ENCODE results near the gene VNN1. TPM values are rescaled to one million over a fixed set of nuclear protein-coding genes. Genes with fewer than 3 reads are reported as not detected.
"Not testable (repeated sequence)": the region's sequence is repeated elsewhere in the genome, so short reads cannot be mapped to it uniquely, and the experiment has no call there.

The VNN1 gene
- total and polyA plus RNA-seq, 5 experiments from 2014 or later = not detected

DNA sequence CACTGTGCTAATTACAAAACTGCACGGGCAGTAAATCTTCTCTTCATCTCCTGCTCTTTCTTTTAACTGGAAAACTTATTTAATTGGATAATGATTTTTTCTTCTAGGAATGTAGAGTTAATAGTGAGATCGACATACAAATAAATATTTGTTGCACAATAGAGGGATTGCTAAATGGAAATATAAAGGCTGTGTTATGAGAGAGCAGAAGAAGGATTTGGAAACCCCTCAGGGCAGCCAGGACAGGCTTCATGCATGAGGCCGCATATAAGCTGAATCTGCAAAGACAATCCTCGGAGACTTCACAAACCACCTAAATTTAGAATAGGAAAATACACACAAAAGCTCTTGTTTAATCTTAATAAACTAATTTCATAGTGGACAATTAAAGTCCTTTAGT is 51.9 kb downstream of the VNN1 start:
- Mint-ChIP-seq H3K27me3 (no peaks in the 10 kb centered on the region), H3K27ac (no peak overlapping the region), H3K4me3 (no peak overlapping the region), H3K4me1 (peaks cover 0 to 3% (median 0%) of the 10 kb centered on the region in 4 donors), H3K36me3 (no peaks in the 10 kb centered on the region), H3K9me3 (peaks cover 0 to 2% (median 0%) of the 10 kb centered on the region in 9 donors)
- no peak for DNase-seq
- POLR2A ChIA-PET = no interaction called here
- no peak for ATAC-seq

DNA sequence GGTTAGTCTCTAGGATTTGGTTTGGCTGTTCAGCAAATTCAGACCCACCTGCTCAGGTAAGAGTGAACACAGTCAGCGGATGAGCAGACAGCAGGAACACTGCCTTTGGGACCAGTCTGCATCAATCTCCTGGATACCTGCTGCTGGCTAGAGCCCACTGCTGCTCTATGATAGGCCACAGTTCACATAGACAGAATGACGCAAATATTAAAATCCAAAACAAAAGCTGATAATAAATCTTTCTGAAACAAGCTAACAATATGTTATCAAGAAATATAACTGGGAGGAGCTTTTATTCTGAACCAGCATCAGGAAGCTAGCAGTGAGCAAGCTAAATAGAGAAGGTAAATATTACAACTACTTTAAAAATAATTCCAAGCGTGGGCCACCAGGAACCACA is 54.8 kb downstream of the VNN1 start, which contains the start of gene TAAR1:
TSS of gene TAAR1 (minus strand) at position 101 of the 400 bp plus-strand sequence. CDS start 13,179 bp downstream, outside the sequence.
- ATAC-seq (no peak), DNase-seq (no peak)
- Mint-ChIP-seq H3K9me3 (no peaks in the 10 kb centered on the region), H3K27ac (peak within 1 kb of the TSS in 1 of 10 donors; percentile 55), H3K27me3 (peaks cover 0 to 2% (median 0%) of the 10 kb centered on the region in 5 donors), H3K36me3 (no peaks in the 10 kb centered on the region), H3K4me3 (no peak within 1 kb of the TSS), H3K4me1 (peaks cover 0 to 3% (median 0%) of the 10 kb centered on the region in 4 donors)
- POLR2A ChIA-PET = no interaction called here

DNA sequence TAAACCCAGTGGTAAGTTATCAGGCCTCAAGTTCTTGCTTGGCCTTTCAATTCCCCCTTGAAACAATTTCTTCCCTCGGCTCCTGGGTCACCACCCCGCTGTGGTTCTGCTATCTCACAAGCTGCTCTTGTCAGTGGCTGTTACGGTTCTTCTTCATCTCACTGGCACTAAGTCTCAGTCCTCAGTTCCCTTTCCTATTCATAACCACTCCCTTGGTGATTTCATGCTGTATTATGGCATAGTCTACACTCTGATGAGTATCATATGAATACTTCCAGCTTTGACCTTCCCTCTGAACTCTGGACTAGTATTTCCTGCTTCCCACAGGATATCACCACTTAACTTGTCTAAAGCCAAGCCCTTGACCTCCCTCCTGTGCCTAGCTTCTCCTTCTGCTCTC is 62.8 kb downstream of the VNN1 start:
- H3K4me3 Mint-ChIP-seq = no peak overlapping the region
- H3K27ac Mint-ChIP-seq = no peak overlapping the region
- peaks cover 0 to 2% (median 0%) of the 10 kb centered on the region in 5 donors for H3K27me3 Mint-ChIP-seq
- H3K36me3 Mint-ChIP-seq = no peaks in the 10 kb centered on the region
- no peaks in the 10 kb centered on the region for H3K9me3 Mint-ChIP-seq
- H3K4me1 Mint-ChIP-seq = peaks cover 0 to 5% (median 2%) of the 10 kb centered on the region in 4 donors
- POLR2A ChIA-PET = no interaction called here
- ATAC-seq (no peak), DNase-seq (no peak)

DNA sequence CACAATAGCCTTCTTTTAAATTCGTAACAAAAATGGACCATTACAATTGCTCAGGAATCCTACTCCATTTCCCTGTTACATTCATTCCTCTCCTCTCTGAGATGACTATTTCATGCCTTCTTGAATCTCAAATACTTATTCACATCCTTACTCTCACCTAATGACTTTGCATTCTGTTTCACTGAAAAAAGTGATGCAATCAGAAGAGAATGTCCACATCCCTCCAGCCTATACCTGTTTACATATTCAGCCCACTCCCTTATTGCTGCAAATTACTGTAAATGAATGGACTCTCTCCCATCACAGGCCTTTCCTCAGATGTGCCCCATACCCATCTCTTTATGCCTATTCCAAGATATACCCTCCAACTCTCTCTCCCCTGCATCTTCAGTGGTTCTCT is 63.4 kb downstream of the VNN1 start:
- no peak for DNase-seq
- POLR2A ChIA-PET = no interaction called here
- Mint-ChIP-seq H3K36me3 (no peaks in the 10 kb centered on the region), H3K4me1 (peaks cover 0 to 5% (median 2%) of the 10 kb centered on the region in 4 donors), H3K27me3 (peaks cover 0 to 2% (median 0%) of the 10 kb centered on the region in 5 donors), H3K4me3 (no peak overlapping the region), H3K9me3 (no peaks in the 10 kb centered on the region), H3K27ac (no peak overlapping the region)
- no peak for ATAC-seq

DNA sequence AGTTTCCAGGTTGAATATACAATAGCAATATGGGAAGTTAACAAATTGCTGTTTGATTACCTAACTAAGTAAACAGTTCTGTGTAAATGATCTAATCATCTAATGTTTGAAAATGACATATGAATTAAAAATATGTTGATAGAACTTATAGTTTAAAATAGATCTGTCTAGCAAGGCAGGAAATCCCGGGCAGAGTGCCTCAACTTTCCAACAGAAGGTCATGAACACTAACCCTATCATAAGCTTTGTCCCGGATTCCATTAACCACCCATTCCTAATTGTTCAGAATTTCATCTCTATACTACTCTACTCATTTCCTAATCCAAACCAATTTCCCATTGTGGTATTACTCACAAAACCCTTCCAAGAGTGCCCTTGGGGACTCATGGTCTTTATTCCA is 65.0 kb downstream of the VNN1 start:
- Mint-ChIP-seq H3K27me3 (peaks cover 0 to 2% (median 0%) of the 10 kb centered on the region in 5 donors), H3K27ac (no peak overlapping the region), H3K36me3 (no peaks in the 10 kb centered on the region), H3K9me3 (no peaks in the 10 kb centered on the region), H3K4me3 (no peak overlapping the region), H3K4me1 (peaks cover 0 to 5% (median 2%) of the 10 kb centered on the region in 4 donors)
- no peak for ATAC-seq
- DNase-seq = no peak
- POLR2A ChIA-PET = no interaction called here

DNA sequence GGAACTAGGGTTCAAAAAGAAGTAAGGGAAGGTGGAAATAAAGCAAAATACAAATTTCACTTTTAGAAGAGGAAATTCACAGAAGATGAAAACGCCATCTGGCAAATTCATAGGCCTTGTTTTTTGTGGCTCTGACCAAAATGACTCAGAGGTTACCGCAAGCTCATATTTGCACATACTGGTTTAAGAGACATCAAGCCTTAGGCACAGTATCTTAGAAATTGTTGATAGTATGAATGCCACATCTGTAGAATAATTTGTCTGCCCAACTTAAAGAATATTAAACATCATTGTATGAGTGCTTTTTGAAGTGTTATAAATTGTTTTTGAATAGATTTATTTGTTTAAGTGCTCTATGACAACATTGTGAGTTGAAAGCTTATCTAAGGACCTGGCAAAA is 65.5 kb downstream of the VNN1 start:
- H3K27ac Mint-ChIP-seq = peak overlapping the region in 2 of 10 donors; percentile 15 to 16
- POLR2A ChIA-PET = interaction anchor here (0.6 kb wide), 1 partner anchor 1522 kb away, joined by 3 read pairs; no protein-coding TSS in a partner anchor
- ATAC-seq = peak; percentile 54 to 60
- no peaks in the 10 kb centered on the region for H3K9me3 Mint-ChIP-seq
- H3K4me1 Mint-ChIP-seq = peaks cover 0 to 5% (median 2%) of the 10 kb centered on the region in 4 donors
- no peaks in the 10 kb centered on the region for H3K36me3 Mint-ChIP-seq
- peak in 3 of 10 donors; percentile 4 to 6 (median 4) for DNase-seq
- H3K27me3 Mint-ChIP-seq = peaks cover 0 to 2% (median 0%) of the 10 kb centered on the region in 5 donors
- H3K4me3 Mint-ChIP-seq = no peak overlapping the region

DNA sequence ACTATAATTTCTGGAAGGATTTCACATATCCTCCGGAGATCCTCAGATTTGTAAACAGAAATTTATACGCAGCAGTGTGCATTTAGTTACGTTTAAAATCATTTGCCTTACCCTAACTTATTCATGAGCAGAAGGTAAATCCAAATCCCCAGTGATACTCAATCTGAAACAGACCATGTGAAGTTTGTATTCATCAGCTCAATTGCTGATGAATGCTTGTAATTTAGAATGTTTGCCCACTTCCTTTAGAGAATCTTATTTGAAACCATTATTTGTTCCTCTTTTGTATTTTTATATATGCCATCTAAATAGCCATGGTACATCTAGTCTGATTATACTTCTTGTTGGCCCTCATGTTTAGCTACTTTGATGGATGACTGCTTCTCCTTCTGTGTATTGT is 70.3 kb downstream of the VNN1 start:
- H3K27me3 Mint-ChIP-seq = peaks cover 2 to 6% (median 3%) of the 10 kb centered on the region in 5 donors
- peaks cover 0 to 4% (median 2%) of the 10 kb centered on the region in 4 donors for H3K4me1 Mint-ChIP-seq
- H3K36me3 Mint-ChIP-seq = no peaks in the 10 kb centered on the region
- POLR2A ChIA-PET = no interaction called here
- H3K9me3 Mint-ChIP-seq = peaks cover 0 to 2% (median 0%) of the 10 kb centered on the region in 9 donors
- ATAC-seq (no peak), DNase-seq (no peak)
- no peak overlapping the region for H3K4me3 Mint-ChIP-seq
- H3K27ac Mint-ChIP-seq = no peak overlapping the region

DNA sequence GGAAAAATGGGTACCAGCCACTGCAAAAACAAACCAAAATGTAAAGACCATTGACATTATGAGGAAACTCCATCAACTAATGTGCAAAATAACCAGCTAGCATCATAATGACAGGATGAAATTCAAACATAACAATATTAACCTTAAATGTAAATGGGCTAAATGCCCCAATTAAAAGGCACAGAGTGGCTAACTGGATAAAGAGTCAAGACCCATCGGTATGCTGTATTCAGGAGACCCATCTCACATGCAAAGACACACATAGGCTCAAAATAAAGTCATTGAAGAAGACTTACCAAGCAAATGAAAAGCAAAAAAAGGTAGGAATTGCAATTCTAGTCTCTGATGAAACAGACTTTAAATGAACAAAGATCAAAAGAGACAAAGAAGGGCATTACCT is 76.7 kb downstream of the VNN1 start:
- H3K36me3 Mint-ChIP-seq, POLR2A ChIA-PET, DNase-seq, H3K27ac Mint-ChIP-seq, ATAC-seq, H3K4me3 Mint-ChIP-seq, H3K4me1 Mint-ChIP-seq: not testable (repeated sequence)
- Mint-ChIP-seq H3K27me3 (peaks cover 14 to 45% (median 40%) of the 10 kb centered on the region in 5 donors), H3K9me3 (peaks cover 0 to 14% (median 5%) of the 10 kb centered on the region in 9 donors)

DNA sequence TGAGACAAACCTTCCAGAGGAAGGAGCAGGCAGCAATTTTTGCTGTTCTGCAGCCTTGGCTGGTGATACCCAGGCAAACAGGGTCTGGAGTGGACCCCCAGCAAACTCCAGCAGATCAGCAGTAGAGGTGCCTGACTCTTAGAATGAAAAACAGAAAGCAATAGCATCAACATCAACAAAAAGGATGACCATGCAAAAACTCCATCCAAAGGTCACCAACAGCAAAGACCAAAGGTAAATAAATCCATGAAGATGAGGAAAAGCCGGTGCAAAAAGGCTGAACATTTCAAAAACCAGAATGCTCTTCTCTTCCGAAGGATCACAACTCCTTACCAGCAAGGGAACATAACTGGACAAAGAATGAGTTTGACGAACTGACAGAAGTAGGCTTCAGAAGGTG is 77.9 kb downstream of the VNN1 start:
- DNase-seq, POLR2A ChIA-PET, H3K4me1 Mint-ChIP-seq, H3K4me3 Mint-ChIP-seq, ATAC-seq, H3K27ac Mint-ChIP-seq, H3K36me3 Mint-ChIP-seq: not testable (repeated sequence)
- peaks cover 14 to 50% (median 40%) of the 10 kb centered on the region in 5 donors for H3K27me3 Mint-ChIP-seq
- H3K9me3 Mint-ChIP-seq = peaks cover 0 to 14% (median 5%) of the 10 kb centered on the region in 9 donors

DNA sequence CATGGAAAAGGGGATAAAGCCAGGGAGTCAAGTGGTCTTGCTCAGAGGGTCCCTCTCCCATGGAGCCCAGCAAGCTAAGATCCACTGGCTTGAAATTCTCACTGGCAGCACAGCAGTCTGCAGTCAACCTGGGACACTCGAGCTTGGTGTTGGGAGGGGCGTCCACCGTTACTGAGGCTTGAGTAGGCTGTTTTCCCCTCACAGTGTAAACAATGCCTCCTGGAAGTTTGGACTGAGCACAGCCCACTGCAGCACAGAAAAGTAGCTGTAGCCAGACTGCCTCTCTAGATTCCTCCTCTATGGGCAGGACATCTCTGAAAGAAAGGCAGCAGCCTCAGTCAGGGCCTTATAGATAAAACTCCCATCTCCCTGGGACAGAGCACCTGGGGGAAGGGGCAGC is 78.6 kb downstream of the VNN1 start:
- POLR2A ChIA-PET, ATAC-seq, H3K36me3 Mint-ChIP-seq, H3K27ac Mint-ChIP-seq, H3K4me3 Mint-ChIP-seq, DNase-seq, H3K4me1 Mint-ChIP-seq: not testable (repeated sequence)
- H3K27me3 Mint-ChIP-seq = peaks cover 18 to 54% (median 43%) of the 10 kb centered on the region in 5 donors
- peaks cover 0 to 14% (median 5%) of the 10 kb centered on the region in 9 donors for H3K9me3 Mint-ChIP-seq

DNA sequence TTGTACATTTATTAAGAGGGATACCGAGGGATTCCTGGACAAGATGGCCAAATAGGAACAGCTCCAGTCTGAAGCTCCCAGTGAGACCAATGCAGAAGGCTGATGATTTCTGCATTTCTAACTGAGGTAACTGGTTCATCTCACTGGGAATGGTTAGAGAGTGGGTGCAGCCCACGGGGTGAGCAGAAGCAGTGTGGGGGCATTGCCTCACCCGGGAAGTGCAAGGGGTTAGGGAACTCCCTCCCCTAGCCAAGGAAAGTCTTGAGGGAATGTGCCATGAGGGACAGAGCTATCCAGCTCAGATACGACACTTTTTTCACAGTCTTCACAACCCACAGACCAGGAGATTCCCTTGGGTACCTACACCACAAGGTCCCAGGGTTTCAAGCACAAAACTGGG is 79.1 kb downstream of the VNN1 start:
- Mint-ChIP-seq H3K27ac (no peak overlapping the region), H3K4me1 (no peaks in the 10 kb centered on the region), H3K4me3 (no peak overlapping the region), H3K27me3 (peaks cover 16 to 54% (median 43%) of the 10 kb centered on the region in 5 donors), H3K36me3 (no peaks in the 10 kb centered on the region), H3K9me3 (peaks cover 0 to 14% (median 5%) of the 10 kb centered on the region in 9 donors)
- DNase-seq (no peak), ATAC-seq (no peak)
- POLR2A ChIA-PET = no interaction called here

DNA sequence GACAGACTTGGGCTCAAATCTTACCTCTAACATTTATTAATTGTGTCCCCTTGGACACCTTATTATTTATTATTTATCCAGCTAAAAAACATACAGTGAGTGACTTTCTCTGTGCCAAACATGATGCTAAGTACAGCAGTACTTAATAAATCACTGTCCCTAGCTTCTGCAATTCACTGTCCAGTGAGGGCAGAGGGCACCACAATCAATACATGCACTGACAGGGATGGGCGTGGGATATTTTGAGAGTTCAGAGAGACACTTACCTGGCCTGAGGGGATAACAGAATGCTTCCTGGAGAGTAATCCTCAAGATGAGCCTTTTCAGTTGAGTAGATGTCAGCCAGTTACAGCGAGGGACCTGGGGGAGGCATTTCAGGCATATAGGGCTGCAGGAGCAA is 80.5 kb downstream of the VNN1 start:
- Mint-ChIP-seq H3K36me3 (no peaks in the 10 kb centered on the region), H3K27me3 (peaks cover 20 to 62% (median 45%) of the 10 kb centered on the region in 5 donors), H3K4me1 (no peaks in the 10 kb centered on the region), H3K4me3 (no peak overlapping the region), H3K9me3 (peaks cover 0 to 16% (median 6%) of the 10 kb centered on the region in 9 donors), H3K27ac (no peak overlapping the region)
- ATAC-seq (no peak), DNase-seq (no peak)
- POLR2A ChIA-PET = no interaction called here
